Measurements from ENCODE around the gene NPL. TPM values are rescaled to one million over a fixed set of nuclear protein-coding genes. Genes with fewer than 3 reads are reported as not detected.

Gene NPL
- total and polyA plus RNA-seq, 9 of the 15 experiments (the other 6 are each of a cell fraction or from before 2014, with no cell fraction given): 9.9 to 22.3 (median 14.2) TPM

DNA sequence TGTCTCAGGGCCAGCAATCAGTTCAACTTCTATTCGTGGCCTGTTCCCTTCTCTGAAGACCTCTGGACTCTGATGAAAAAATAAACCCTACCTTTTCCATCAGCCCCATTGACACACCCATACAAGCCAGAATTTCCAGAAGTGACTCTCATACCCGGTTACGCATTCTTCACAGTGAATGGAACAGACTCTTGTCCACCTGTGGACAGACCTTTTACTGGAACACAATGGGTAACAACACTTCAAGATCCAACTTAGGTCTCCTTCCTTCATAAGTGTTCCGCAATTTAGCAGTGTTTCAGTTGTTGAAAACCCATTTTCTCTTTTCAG, 2.6 kb upstream of the NPL start:
- CTCF ChIA-PET (ENCODE audit: low intra/inter-chr PET ratio): interaction anchor here (1.2 to 2.5 kb wide), 4 partner anchors 185 to 703 kb away, joined by 3 to 16 read pairs (median 10); no protein-coding TSS in a partner anchor
- no TSS peak for BruUV-seq (replicated peaks)
- POLR2A ChIA-PET: interaction anchor here (0.7 to 1.3 kb wide), 6 partner anchors 8 to 699 kb away, joined by 3 to 6 read pairs (median 3); partner anchors contain the start of gene DHX9
- ATAC-seq (no peak), DNase-seq (ENCODE audit: extremely low read depth in 1 of 4, low spot score in 3 of 4) (no peak), FAIRE-seq (no peak)
- 63% methylated on average over 4 of the region's 4 CpGs for WGBS (ENCODE audit: insufficient coverage, low coverage, missing lambda C conversion rate)
- in situ Hi-C loops (cut with MboI): loop anchor here (5.0 to 10.0 kb wide), 3 partner anchors 190 to 702 kb away; no protein-coding TSS in a partner anchor
- no peak overlapping the region for H3K9ac ChIP-seq (ENCODE audit: insufficient read depth in 1 of 2, low read depth in 2 of 2, low read length in 2 of 2)
- H3K27ac ChIP-seq (ENCODE audit: extremely low read depth, low read depth, low read length): no peak overlapping the region
- H3K27me3 ChIP-seq (ENCODE audit: control insufficient read depth in 2 of 2, insufficient read depth in 2 of 2, low read length in 2 of 2): no peaks in the 10 kb centered on the region
- no peak overlapping the region for H3K4me3 ChIP-seq
- no peaks in the 10 kb centered on the region; the same call in 1 of the 2 replicates for H4K20me1 ChIP-seq (replicated peaks; ENCODE audit: control insufficient read depth, insufficient read depth, low read length)
- no peaks in the 10 kb centered on the region for H3K9me3 ChIP-seq (replicated peaks; ENCODE audit: control insufficient read depth, insufficient read depth, low read depth, low read length)
- H3K4me1 ChIP-seq (replicated peaks in 1 of 2; ENCODE audit: control insufficient read depth in 2 of 2, insufficient read depth in 2 of 2, low read length in 2 of 2): peaks cover 18 to 31% of the 10 kb centered on the region in 2 experiments
- H3K36me3 ChIP-seq (ENCODE audit: control insufficient read depth, insufficient read depth, low read length): no peaks in the 10 kb centered on the region
- 0 out of 2 replicates have a peak overlapping the region, but pooled peaks have one; percentile 19 for H2AFZ ChIP-seq (ENCODE audit: low read depth, low read length)
- intact Hi-C loops (cut with micrococcal nuclease): loop anchor here (1.0 kb wide), 2 partner anchors 19 to 341 kb away; no protein-coding TSS in a partner anchor
- no peak overlapping the region for H3K4me2 ChIP-seq (ENCODE audit: insufficient read depth, low read length)
- H3K79me2 ChIP-seq (ENCODE audit: control insufficient read depth, insufficient read depth, low read length): no peaks in the 10 kb centered on the region
- no peaks in the 10 kb centered on the region for H3K9me1 ChIP-seq (ENCODE audit: control insufficient read depth, insufficient read depth, low read length)
- TF ChIP-seq KLF16 (IDR thresholded peaks at IDR 0.05) (no peak), ZNF146 (CRISPR knock-in tag; IDR thresholded peaks at IDR 0.05; ENCODE audit: unreplicated experiment) (no peak), POLR2H (tag; IDR thresholded peaks at IDR 0.05; ENCODE audit: low read depth) (no peak), XRCC4 (IDR thresholded peaks at IDR 0.05; ENCODE audit: extremely low read depth, insufficient read depth, insufficient read length) (no peak), PTBP1 (IDR thresholded peaks at IDR 0.05; ENCODE audit: low read depth, low read length) (no peak), TSC22D4 (tag; IDR thresholded peaks at IDR 0.05) (no peak), GABPB2 (CRISPR knock-in tag; conservative IDR thresholded peaks at IDR 0.05) (no peak), GATA2 (CRISPR knock-in tag; IDR thresholded peaks at IDR 0.05) (no peak), JUN (IDR thresholded peaks at IDR 0.05; ENCODE audit: borderline replicate concordance, low read depth, low read length) (no peak), JUN (CRISPR knock-in tag; IDR thresholded peaks at IDR 0.05; ENCODE audit: borderline replicate concordance) (no peak), PTTG1 (tag; IDR thresholded peaks at IDR 0.05; ENCODE audit: low read depth) (no peak), ZNF124 (CRISPR knock-in tag; IDR thresholded peaks at IDR 0.05) (no peak)
- TF ChIP-seq, protein P1, sequence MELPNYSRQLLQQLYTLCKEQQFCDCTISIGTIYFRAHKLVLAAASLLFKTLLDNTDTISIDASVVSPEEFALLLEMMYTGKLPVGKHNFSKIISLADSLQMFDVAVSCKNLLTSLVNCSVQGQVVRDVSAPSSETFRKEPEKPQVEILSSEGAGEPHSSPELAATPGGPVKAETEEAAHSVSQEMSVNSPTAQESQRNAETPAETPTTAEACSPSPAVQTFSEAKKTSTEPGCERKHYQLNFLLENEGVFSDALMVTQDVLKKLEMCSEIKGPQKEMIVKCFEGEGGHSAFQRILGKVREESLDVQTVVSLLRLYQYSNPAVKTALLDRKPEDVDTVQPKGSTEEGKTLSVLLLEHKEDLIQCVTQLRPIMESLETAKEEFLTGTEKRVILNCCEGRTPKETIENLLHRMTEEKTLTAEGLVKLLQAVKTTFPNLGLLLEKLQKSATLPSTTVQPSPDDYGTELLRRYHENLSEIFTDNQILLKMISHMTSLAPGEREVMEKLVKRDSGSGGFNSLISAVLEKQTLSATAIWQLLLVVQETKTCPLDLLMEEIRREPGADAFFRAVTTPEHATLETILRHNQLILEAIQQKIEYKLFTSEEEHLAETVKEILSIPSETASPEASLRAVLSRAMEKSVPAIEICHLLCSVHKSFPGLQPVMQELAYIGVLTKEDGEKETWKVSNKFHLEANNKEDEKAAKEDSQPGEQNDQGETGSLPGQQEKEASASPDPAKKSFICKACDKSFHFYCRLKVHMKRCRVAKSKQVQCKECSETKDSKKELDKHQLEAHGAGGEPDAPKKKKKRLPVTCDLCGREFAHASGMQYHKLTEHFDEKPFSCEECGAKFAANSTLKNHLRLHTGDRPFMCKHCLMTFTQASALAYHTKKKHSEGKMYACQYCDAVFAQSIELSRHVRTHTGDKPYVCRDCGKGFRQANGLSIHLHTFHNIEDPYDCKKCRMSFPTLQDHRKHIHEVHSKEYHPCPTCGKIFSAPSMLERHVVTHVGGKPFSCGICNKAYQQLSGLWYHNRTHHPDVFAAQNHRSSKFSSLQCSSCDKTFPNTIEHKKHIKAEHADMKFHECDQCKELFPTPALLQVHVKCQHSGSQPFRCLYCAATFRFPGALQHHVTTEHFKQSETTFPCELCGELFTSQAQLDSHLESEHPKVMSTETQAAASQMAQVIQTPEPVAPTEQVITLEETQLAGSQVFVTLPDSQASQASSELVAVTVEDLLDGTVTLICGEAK (IDR thresholded peaks at IDR 0.05): no peak
- TF ChIP-seq, protein P1 (CRISPR knock-in tag; IDR thresholded peaks at IDR 0.05): no peak

Measured in K562 (cell line).